GM12878 (cell line): ENCODE results near the gene MRPL49. TPM values are rescaled to one million over a fixed set of nuclear protein-coding genes. Genes with fewer than 3 reads are reported as not detected.

Source experiments
- ATAC-seq: fragments of 200-7000 bp; cut with Tn5 transposase; 3 replicates; pipeline ENCODE4 v1.9.1; 2020; ENCODE audit warnings: mild to moderate bottlenecking, moderate library complexity
- BruUV-seq: library from RNA; stranded (reverse); fragments of 400-500 nt; replicated peaks from 2 replicates; lab custom pipeline; 2021; lab: Mats Ljungman, UMichigan
- CTCF ChIA-PET: fragments of 300-600 bp; sonication (Branson Sonifier 250); formaldehyde crosslinking; extraction: SDS; loops from one replicate; lab custom pipeline; 2021; ENCODE audit warnings: inconsistent platforms; lab: Yijun Ruan, JAX
- POLR2A ChIA-PET: fragments of 350-600 bp; formaldehyde crosslinking; extraction: SDS; loops from one replicate; lab custom pipeline; 2021; ENCODE audit warnings: inconsistent platforms; lab: Charles Lee
- RAD21 ChIA-PET: fragments of 300-600 bp; sonication (Branson Sonifier 250); formaldehyde crosslinking; loops from one replicate; lab custom pipeline; 2023; ENCODE audit warnings: antibody characterized with exemption; ENCODE audit not compliant: unreplicated experiment; lab: Charles Lee
- SMC1A ChIA-PET: fragments of 300-600 bp; sonication (Branson Sonifier 250); formaldehyde crosslinking; loops from one replicate; lab custom pipeline; 2023; ENCODE audit not compliant: unreplicated experiment, uncharacterized antibody; lab: Charles Lee
- DNase-seq: peaks from one replicate; pipeline ENCODE4 v3.0.0-alpha.2; 2011; ENCODE audit warnings: low read depth, low spot score
- FAIRE-seq: peaks from 3 replicates; lab custom pipeline; 2011; peaks lifted over from hg19 to GRCh38; lab: Jason Lieb, UNC
- H2AFZ ChIP-seq: 2 replicates; pipeline ENCODE4 v1.6.0; 2011; ENCODE audit warnings: low read depth, low read length, control low read depth; ENCODE audit not compliant: control insufficient read depth
- H3K27ac ChIP-seq: 2 replicates; pipeline ENCODE4 v1.5.1; 2011; ENCODE audit warnings: control low read depth; ENCODE audit not compliant: control insufficient read depth, insufficient read depth
- H3K27me3 ChIP-seq, 2 experiments: replicated peaks in 1 of 2; 2 replicates each; pipeline versions ENCODE4 v1.6.0 to v1.6.1; 2011; ENCODE audit warnings: low read length in 1 of 2; ENCODE audit not compliant: control insufficient read depth in 2 of 2, insufficient read depth in 2 of 2
- H3K36me3 ChIP-seq, 2 experiments: 2 replicates each; pipeline ENCODE4 v1.5.1; 2011; ENCODE audit warnings: low read length in 1 of 2; ENCODE audit not compliant: control insufficient read depth in 2 of 2, insufficient read depth in 2 of 2
- H3K4me1 ChIP-seq: 2 replicates; pipeline ENCODE4 v1.6.1; 2011; ENCODE audit warnings: mild to moderate bottlenecking, low read length, moderate library complexity, mixed read lengths; ENCODE audit not compliant: control insufficient read depth, insufficient read depth
- H3K4me2 ChIP-seq: 2 replicates; pipeline ENCODE4 v1.6.0; 2011; ENCODE audit warnings: control low read depth; ENCODE audit not compliant: control insufficient read depth, insufficient read depth
- H3K4me3 ChIP-seq: fragments of 200-600 bp; sonication (generic); 2 replicates; pipeline ENCODE4 v1.5.1; 2016
- H3K79me2 ChIP-seq: 2 replicates; pipeline ENCODE4 v1.6.0; 2011; ENCODE audit warnings: low read length; ENCODE audit not compliant: control insufficient read depth, insufficient read depth
- H3K9ac ChIP-seq: 2 replicates; pipeline ENCODE4 v1.8.0; 2011; ENCODE audit warnings: low read length, control low read depth, mixed read lengths; ENCODE audit not compliant: control insufficient read depth, insufficient read depth
- H3K9me3 ChIP-seq: replicated peaks from 3 replicates; pipeline ENCODE4 v1.5.1; 2011; ENCODE audit warnings: mild to moderate bottlenecking, low read length; ENCODE audit not compliant: control insufficient read depth, insufficient read depth
- H4K20me1 ChIP-seq: 2 replicates; pipeline ENCODE4 v1.6.0; 2011; ENCODE audit not compliant: control insufficient read depth, insufficient read depth
- E2F8 ChIP-seq: fragments of 450-650 bp; IDR thresholded peaks from 2 replicates; pipeline ENCODE4 v1.6.1; 2018; ENCODE audit warnings: mild to moderate bottlenecking, low read depth, moderate library complexity; ENCODE audit not compliant: partially characterized antibody
- ELK1 ChIP-seq: IDR thresholded peaks from 2 replicates; pipeline ENCODE4 v1.6.1; 2012; ENCODE audit warnings: low read depth, low read length, improper control_type of control experiment
- IKZF2 ChIP-seq, 2 experiments: fragments of 450-650 bp; IDR thresholded peaks; 2 replicates each; pipeline ENCODE4 v1.6.1; 2017; ENCODE audit warnings: mild to moderate bottlenecking in 2 of 2, moderate library complexity in 2 of 2
- JUND ChIP-seq: IDR thresholded peaks from 2 replicates; pipeline ENCODE4 v1.6.1; 2012; ENCODE audit warnings: low read depth, mild to moderate bottlenecking, low read length, improper control_type of control experiment, moderate library complexity
- RB1 ChIP-seq: fragments of 450-650 bp; formaldehyde crosslinking; IDR thresholded peaks from 2 replicates; pipeline ENCODE4 v1.6.1; 2017; ENCODE audit warnings: mild to moderate bottlenecking, borderline replicate concordance
- SIX5 ChIP-seq: IDR thresholded peaks from 2 replicates; pipeline ENCODE4 v1.6.1; 2011; ENCODE audit warnings: mild to moderate bottlenecking, low read depth, low read length, moderate library complexity; ENCODE audit not compliant: severe bottlenecking
- SKIL ChIP-seq: fragments of 450-650 bp; IDR thresholded peaks from 2 replicates; pipeline ENCODE4 v1.6.1; 2017; ENCODE audit warnings: mild to moderate bottlenecking, low read depth, inconsistent platforms; ENCODE audit not compliant: poor library complexity, severe bottlenecking
- TCF12 ChIP-seq: IDR thresholded peaks from 2 replicates; pipeline ENCODE4 v1.6.1; 2011; ENCODE audit warnings: low read depth, mild to moderate bottlenecking, low read length
- ZNF384 ChIP-seq: IDR thresholded peaks from 2 replicates; pipeline ENCODE4 v1.6.1; 2012; ENCODE audit warnings: low read depth, mild to moderate bottlenecking, low read length, improper control_type of control experiment, borderline replicate concordance
- in situ Hi-C: fragments of 300-500 bp; cut with MboI; formaldehyde crosslinking; loops from 9 replicates; pipeline ENCODE4 v1.14.3; 2018; ENCODE audit warnings: mixed read lengths
- intact Hi-C: fragments of 100-400 bp; cut with micrococcal nuclease; formaldehyde crosslinking; loops from one replicate; pipeline ENCODE4 v1.14.2; 2022; ENCODE audit not compliant: unreplicated experiment
- polyA plus RNA-seq, 11 experiments: library from polyadenylated mRNA; depleted of rRNA in 4 of 11; unstranded in 6 of 11; stranded (reverse) in 5 of 11; fragments of >200 nt; fragmentation: Nextera tagmentation in 4 of 11; fragmentation: Illumina TruSeq in 1 of 11; extraction: Ambion mirVana in 4 of 11; extraction: Trizol in 1 of 11; gene quantifications; 1 replicate in 1 of 11; 2 replicates in 10 of 11; pipeline versions ENCODE4 v1.2.1 to v1.2.3, GENCODE V29; 2011 to 2016; ENCODE audit warnings: inconsistent platforms in 2 of 11, missing spikeins in 2 of 11, low read depth in 1 of 11
- total RNA-seq, 4 experiments: library from RNA; depleted of rRNA in 3 of 4; stranded (reverse); fragments of >200 nt in 3 of 4; fragmentation: Illumina TruSeq in 1 of 4; extraction: Trizol in 1 of 4; gene quantifications; 2 replicates each; pipeline versions ENCODE4 v1.2.1 to v1.2.3, GENCODE V29; 2013 to 2021

Gene MRPL49
- total and polyA plus RNA-seq, 10 of the 15 experiments (the other 5 are each of a cell fraction or from before 2014, with no cell fraction given), result 42.0 to 116 (median 71.7) TPM

- intact Hi-C loops, result no loop called here
- H3K27me3 ChIP-seq, result no peaks in the 10 kb centered on the region
- CTCF ChIA-PET, result interaction anchor here (0.7 to 1.9 kb wide), 5 partner anchors 9 to 162 kb away, joined by 3 to 6 read pairs (median 4); partner anchors contain the start of genes TM7SF2 and ZNHIT2
- TF ChIP-seq IKZF2 (IDR thresholded peaks at IDR 0.05) (no peak), ZNF384 (no peak), JUND (no peak), SIX5 (no peak), E2F8 (no peak), ELK1 (no peak), TCF12 (no peak), RB1 (no peak), SKIL (no peak)
- TF ChIP-seq, all 136 proteins: peak for 0
- no peaks in the 10 kb centered on the region for H3K9me3 ChIP-seq
- no TSS peak for BruUV-seq
- H3K79me2 ChIP-seq, result peaks cover 2% of the 10 kb centered on the region
- ATAC-seq (no peak), FAIRE-seq (no peak), DNase-seq (no peak)
- RAD21 ChIA-PET, result no interaction called here
- H3K9ac ChIP-seq, result no peak overlapping the region
- POLR2A ChIA-PET, result no interaction called here
- in situ Hi-C loops, result no loop called here
- no peak overlapping the region for H3K27ac ChIP-seq
- H3K36me3 ChIP-seq, result peaks cover 9 to 11% of the 10 kb centered on the region in 2 experiments
- no peak overlapping the region for H2AFZ ChIP-seq
- H4K20me1 ChIP-seq, result no peaks in the 10 kb centered on the region
- SMC1A ChIA-PET, result interaction anchor here (2.0 kb wide), 1 partner anchor 90 kb away, joined by 5 read pairs; the partner anchor contains the start of gene ARL2
- H3K4me2 ChIP-seq, result no peak overlapping the region
- no peaks in the 10 kb centered on the region for H3K4me1 ChIP-seq
- H3K4me3 ChIP-seq, result no peak overlapping the region
Observed at GRCh38 chr11:65103476-65103875, 18.6 kb upstream of the MRPL49 start.
